MCF 10A (cell line): ENCODE results near the gene LRMDA. TPM values are rescaled to one million over a fixed set of nuclear protein-coding genes. Genes with fewer than 3 reads are reported as not detected.

ENCODE experiments used
- BruUV-seq: library from RNA; stranded (reverse); fragments of 400-500 nt; replicated peaks from 2 replicates; lab custom pipeline; 2021; lab: Mats Ljungman, UMichigan
- CTCF ChIA-PET: fragments of 300-600 bp; sonication (Branson Sonifier 250); formaldehyde crosslinking; extraction: SDS; loops from one replicate; lab custom pipeline; 2021; ENCODE audit warnings: antibody characterized with exemption, inconsistent platforms; lab: Yijun Ruan, JAX
- POLR2A ChIA-PET: fragments of 300-600, 350-650 bp; sonication (Branson Sonifier 250); formaldehyde crosslinking; extraction: SDS; loops from one replicate; lab custom pipeline; 2020; ENCODE audit warnings: antibody characterized with exemption, inconsistent platforms; lab: Yijun Ruan, JAX
- DNase-seq: peaks from one replicate; pipeline ENCODE4 v3.0.0-alpha.2; 2018; ENCODE audit not compliant: unreplicated experiment
- H3K27ac Mint-ChIP-seq: one replicate; pipeline ENCODE4 v1.8.0; 2022; ENCODE audit warnings: mild to moderate bottlenecking, low read depth, mixed read lengths; ENCODE audit not compliant: unreplicated experiment
- H3K27me3 Mint-ChIP-seq: one replicate; pipeline ENCODE4 v1.8.0; 2022; ENCODE audit warnings: mixed read lengths; ENCODE audit not compliant: insufficient read depth, unreplicated experiment
- H3K36me3 Mint-ChIP-seq: one replicate; pipeline ENCODE4 v1.8.0; 2022; ENCODE audit warnings: mild to moderate bottlenecking, moderate library complexity, mixed read lengths; ENCODE audit not compliant: insufficient read depth, unreplicated experiment
- H3K4me1 Mint-ChIP-seq: one replicate; pipeline ENCODE4 v1.8.0; 2022; ENCODE audit warnings: mixed read lengths; ENCODE audit not compliant: insufficient read depth, unreplicated experiment
- H3K4me3 Mint-ChIP-seq: one replicate; pipeline ENCODE4 v1.8.0; 2022; ENCODE audit warnings: mild to moderate bottlenecking, moderate library complexity, mixed read lengths; ENCODE audit not compliant: unreplicated experiment
- H3K9me3 Mint-ChIP-seq: one replicate; pipeline ENCODE4 v1.8.0; 2022; ENCODE audit warnings: mixed read lengths; ENCODE audit not compliant: unreplicated experiment
- CTCF ChIP-seq: fragments of 200-600 bp; IDR thresholded peaks from one replicate; pipeline ENCODE4 v1.8.0; 2022; ENCODE audit warnings: antibody characterized with exemption, mild to moderate bottlenecking; ENCODE audit not compliant: unreplicated experiment
- intact Hi-C: fragments of 100-400 bp; cut with micrococcal nuclease; formaldehyde crosslinking; loops from 2 replicates; pipeline ENCODE4 v1.14.1; 2022
- total RNA-seq: library from RNA; stranded (reverse); gene quantifications from 2 replicates; pipeline ENCODE4 v1.2.3, GENCODE V29; 2022

Gene LRMDA
- total RNA-seq, 1 experiment from 2014 or later: not detected

- Mint-ChIP-seq H3K27me3 (no peaks in the 10 kb centered on the region), H3K4me3 (no peak overlapping the region), H3K27ac (no peak overlapping the region), H3K4me1 (no peaks in the 10 kb centered on the region), H3K36me3 (no peaks in the 10 kb centered on the region), H3K9me3 (no peaks in the 10 kb centered on the region)
- ChIA-PET CTCF (interaction anchor here (0.5 to 1.0 kb wide), 3 partner anchors 32 to 1912 kb away, joined by 3 read pairs; no protein-coding TSS in a partner anchor), POLR2A (no interaction called here)
- intact Hi-C loops: no loop called here
- no TSS peak for BruUV-seq
- DNase-seq: no peak
- TF ChIP-seq CTCF: no peak
These were observed 1082.9 kb downstream of the LRMDA start for GRCh38 chr10:76514321-76514720.

- Mint-ChIP-seq H3K27ac (no peak overlapping the region), H3K9me3 (no peaks in the 10 kb centered on the region), H3K27me3 (no peaks in the 10 kb centered on the region), H3K36me3 (no peaks in the 10 kb centered on the region), H3K4me3 (no peak overlapping the region), H3K4me1 (no peaks in the 10 kb centered on the region)
- POLR2A ChIA-PET: no interaction called here
- CTCF ChIA-PET: interaction anchor here (0.5 to 1.0 kb wide), 4 partner anchors 24 to 1912 kb away, joined by 3 to 4 read pairs (median 3); no protein-coding TSS in a partner anchor
- BruUV-seq: no TSS peak
- TF ChIP-seq CTCF: no peak
- no peak for DNase-seq
- intact Hi-C loops: no loop called here
These were observed 1083.4 kb downstream of the LRMDA start for GRCh38 chr10:76514869-76515268.

- no peaks in the 10 kb centered on the region for H3K36me3 Mint-ChIP-seq
- no peaks in the 10 kb centered on the region for H3K9me3 Mint-ChIP-seq
- H3K4me3 Mint-ChIP-seq: no peak overlapping the region
- H3K4me1 Mint-ChIP-seq: no peaks in the 10 kb centered on the region
- intact Hi-C loops: no loop called here
- BruUV-seq: no TSS peak
- no peak for TF ChIP-seq CTCF
- POLR2A ChIA-PET: no interaction called here
- H3K27me3 Mint-ChIP-seq: no peaks in the 10 kb centered on the region
- DNase-seq: no peak
- no peak overlapping the region for H3K27ac Mint-ChIP-seq
- CTCF ChIA-PET: interaction anchor here (0.6 kb wide), 2 partner anchors 82 to 614 kb away, joined by 3 to 4 read pairs; no protein-coding TSS in a partner anchor
These were observed 1091.1 kb downstream of the LRMDA start for GRCh38 chr10:76522547-76522946.

GRCh38 chr10:76523246-76523645 is 1091.8 kb downstream of the LRMDA start:
- DNase-seq: no peak
- H3K9me3 Mint-ChIP-seq: no peaks in the 10 kb centered on the region
- ChIA-PET POLR2A (interaction anchor here (0.5 kb wide), 1 partner anchor 651 kb away, joined by 3 read pairs; no protein-coding TSS in a partner anchor), CTCF (interaction anchor here (0.6 kb wide), 1 partner anchor 615 kb away, joined by 3 read pairs; no protein-coding TSS in a partner anchor)
- BruUV-seq: no TSS peak
- H3K4me3 Mint-ChIP-seq: no peak overlapping the region
- no peaks in the 10 kb centered on the region for H3K36me3 Mint-ChIP-seq
- no peaks in the 10 kb centered on the region for H3K4me1 Mint-ChIP-seq
- no peaks in the 10 kb centered on the region for H3K27me3 Mint-ChIP-seq
- no peak for TF ChIP-seq CTCF
- no peak overlapping the region for H3K27ac Mint-ChIP-seq
- intact Hi-C loops: no loop called here
